Bronchial epithelial cell (primary cell): ENCODE measurements around the gene ODR4. TPM values are rescaled to one million over a fixed set of nuclear protein-coding genes. Genes with fewer than 3 reads are reported as not detected.
"Not testable (repeated sequence)": the region's sequence is repeated elsewhere in the genome, so short reads cannot be mapped to it uniquely, and the experiment has no call there.

Source experiments
- DNase-seq: peaks from one replicate; pipeline ENCODE4 v3.0.0-alpha.2; 2010; ENCODE audit warnings: low read depth
- FAIRE-seq: peaks from 2 replicates; lab custom pipeline; 2011; peaks lifted over from hg19 to GRCh38; lab: Jason Lieb, UNC
- H3K27me3 ChIP-seq: 2 replicates; pipeline ENCODE4 v1.5.1; 2011; ENCODE audit warnings: low read length; ENCODE audit not compliant: control insufficient read depth, insufficient read depth
- H3K36me3 ChIP-seq: 2 replicates; pipeline ENCODE4 v1.5.1; 2011; ENCODE audit warnings: low read length; ENCODE audit not compliant: control insufficient read depth, insufficient read depth
- H3K4me3 ChIP-seq: 2 replicates; pipeline ENCODE4 v1.5.1; 2011; ENCODE audit warnings: mild to moderate bottlenecking, low read depth, low read length, control low read depth
- total RNA-seq: library from RNA; depleted of rRNA; stranded (reverse); fragments of >200 nt; gene quantifications from 2 replicates; pipeline ENCODE4 v1.2.1, GENCODE V29; 2014
- TF ChIP-seq, protein P1 (sequence below): IDR thresholded peaks from 2 replicates; pipeline ENCODE4 v1.5.1; 2011; ENCODE audit warnings: mild to moderate bottlenecking, moderate library complexity, low read length, control low read depth, inconsistent platforms; ENCODE audit not compliant: insufficient read depth, severe bottlenecking

Gene ODR4
- total RNA-seq, 1 donor from 2014 or later, result 21.9 TPM

DNA sequence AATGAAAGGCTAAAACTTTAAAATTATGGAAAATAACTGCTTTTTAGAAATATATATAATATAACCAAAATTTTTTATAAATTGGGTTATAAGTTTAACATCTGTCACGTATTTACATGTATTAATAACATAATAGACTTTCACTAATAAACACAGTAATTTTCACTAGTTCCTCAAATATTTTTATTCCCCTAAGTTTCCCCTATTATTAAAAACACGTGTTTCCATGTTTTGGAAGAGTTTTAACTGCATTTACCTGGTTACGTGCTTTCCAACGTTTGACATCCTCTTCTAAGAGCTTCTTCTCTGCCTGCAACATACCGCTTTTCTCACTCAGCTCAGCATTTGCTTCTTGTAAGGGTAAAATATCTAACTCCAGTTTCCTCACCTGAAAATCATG, 34.9 kb upstream of the ODR4 start:
- TF ChIP-seq, protein P1, sequence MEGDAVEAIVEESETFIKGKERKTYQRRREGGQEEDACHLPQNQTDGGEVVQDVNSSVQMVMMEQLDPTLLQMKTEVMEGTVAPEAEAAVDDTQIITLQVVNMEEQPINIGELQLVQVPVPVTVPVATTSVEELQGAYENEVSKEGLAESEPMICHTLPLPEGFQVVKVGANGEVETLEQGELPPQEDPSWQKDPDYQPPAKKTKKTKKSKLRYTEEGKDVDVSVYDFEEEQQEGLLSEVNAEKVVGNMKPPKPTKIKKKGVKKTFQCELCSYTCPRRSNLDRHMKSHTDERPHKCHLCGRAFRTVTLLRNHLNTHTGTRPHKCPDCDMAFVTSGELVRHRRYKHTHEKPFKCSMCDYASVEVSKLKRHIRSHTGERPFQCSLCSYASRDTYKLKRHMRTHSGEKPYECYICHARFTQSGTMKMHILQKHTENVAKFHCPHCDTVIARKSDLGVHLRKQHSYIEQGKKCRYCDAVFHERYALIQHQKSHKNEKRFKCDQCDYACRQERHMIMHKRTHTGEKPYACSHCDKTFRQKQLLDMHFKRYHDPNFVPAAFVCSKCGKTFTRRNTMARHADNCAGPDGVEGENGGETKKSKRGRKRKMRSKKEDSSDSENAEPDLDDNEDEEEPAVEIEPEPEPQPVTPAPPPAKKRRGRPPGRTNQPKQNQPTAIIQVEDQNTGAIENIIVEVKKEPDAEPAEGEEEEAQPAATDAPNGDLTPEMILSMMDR, result no peak
- Histone ChIP-seq H3K4me3 (no peak overlapping the region), H3K27me3 (no peaks in the 10 kb centered on the region), H3K36me3 (peaks cover 7% of the 10 kb centered on the region)
- FAIRE-seq (no peak), DNase-seq (no peak)

DNA sequence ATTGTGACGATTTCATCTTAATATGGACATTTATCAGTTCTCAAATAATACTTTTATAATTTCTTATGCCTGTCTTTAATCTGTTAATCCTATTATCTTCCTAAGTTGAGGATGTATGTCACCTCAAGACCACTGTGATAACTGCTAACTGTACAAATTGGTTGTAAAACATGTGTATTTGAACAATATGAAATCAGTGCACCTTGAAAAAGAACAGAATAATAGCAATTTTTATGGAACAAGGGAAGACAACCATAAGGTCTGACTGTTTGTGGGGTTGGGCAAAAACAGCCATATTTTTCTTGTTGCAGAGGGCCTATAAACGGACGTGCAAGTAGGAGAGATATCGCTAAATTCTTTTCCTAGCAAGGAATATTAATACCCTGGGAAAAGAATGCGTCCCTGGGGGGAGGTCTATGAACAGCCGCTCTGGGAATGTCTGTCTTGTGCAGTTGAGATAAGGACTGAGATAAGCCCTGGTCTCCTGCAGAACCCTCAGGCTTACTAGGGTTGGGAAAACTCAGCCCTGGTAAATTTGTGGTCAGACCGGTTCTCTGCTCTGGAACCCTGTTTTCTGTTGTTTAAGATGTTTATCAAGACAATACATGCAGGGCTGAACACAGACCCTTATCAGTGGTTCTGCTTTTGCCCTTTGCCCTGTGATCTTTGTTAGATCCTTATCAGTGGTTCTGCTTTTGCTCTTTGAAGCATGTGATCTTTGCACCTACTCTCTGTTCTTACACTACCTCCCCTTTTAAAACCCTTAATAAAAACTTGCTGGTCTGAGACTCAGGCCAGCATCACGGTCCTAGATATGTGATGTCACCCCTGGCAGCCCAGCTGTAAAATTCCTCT, 27.6 kb upstream of the ODR4 start:
- not testable (repeated sequence) for H3K27me3 ChIP-seq, DNase-seq, H3K36me3 ChIP-seq, FAIRE-seq, H3K4me3 ChIP-seq

DNA sequence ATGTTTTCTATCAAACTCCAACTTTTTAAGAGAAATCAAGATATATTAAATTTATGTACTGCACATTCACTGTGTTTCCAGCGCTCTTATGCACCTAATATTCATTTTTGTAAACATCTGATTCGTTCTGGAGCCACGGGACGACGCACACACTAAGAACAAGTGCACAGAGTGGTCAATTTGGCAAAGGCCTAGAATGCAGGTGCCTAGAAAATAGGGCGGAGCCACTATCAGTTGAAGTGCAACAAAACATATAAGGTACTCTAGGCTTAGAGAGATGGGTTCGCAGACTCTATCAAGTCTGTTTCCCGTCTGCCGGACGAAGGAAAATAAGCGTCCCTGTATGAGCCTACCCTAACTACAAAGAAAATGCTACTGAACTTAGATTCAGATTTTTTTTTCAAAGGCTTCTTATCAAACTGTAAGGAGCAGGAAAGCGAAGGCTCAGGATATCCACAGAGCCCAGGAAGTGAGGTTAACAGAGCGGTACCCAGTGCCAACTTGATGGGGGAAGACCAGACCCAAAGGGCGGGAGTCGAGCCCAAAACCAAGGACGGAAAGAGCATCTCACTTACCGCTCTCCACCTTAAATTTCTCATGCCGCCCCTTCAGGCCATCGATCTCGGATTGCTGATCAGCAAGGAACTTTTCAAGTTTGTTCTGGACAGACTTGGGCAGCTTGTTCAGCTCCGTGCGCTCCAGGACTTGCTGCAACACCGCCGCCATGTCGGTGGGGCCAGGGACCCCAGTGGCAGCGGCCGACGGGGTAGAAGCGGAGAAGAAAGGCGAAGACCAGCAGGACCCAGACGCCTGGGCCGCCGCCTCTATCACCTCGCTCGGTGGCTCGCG, 1.1 kb upstream of the ODR4 start:
- DNase-seq (peak; percentile 45), FAIRE-seq (no peak)
- TF ChIP-seq, protein P1, result no peak
- no peaks in the 10 kb centered on the region for H3K27me3 ChIP-seq
- peak overlapping the region; percentile 88 for H3K4me3 ChIP-seq
- H3K36me3 ChIP-seq, result peaks cover under 1% of the 10 kb centered on the region

DNA sequence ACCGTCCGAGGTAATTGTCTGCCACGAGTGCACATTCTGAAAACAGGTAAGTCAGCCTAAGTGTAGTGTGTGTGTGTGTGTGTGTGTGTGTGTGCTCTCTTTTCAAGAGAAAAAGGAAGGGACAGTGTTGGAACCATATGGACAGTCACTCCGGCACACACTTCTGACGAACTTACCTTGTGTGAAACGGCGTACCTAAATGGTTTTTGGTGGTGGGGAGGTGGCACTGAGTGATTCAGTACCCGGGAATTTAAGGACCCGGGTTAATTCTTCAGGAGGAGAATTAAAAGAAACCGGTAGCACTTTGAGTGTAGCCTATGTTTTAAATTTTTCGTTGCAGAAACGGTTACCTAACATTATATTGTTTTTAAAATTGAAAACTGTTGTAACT, 286 bp downstream of the ODR4 start:
- Histone ChIP-seq H3K36me3 (peaks cover 3% of the 10 kb centered on the region), H3K4me3 (peak overlapping the region; percentile 88), H3K27me3 (no peaks in the 10 kb centered on the region)
- TF ChIP-seq, protein P1, result no peak
- no peak for DNase-seq
- no peak for FAIRE-seq

DNA sequence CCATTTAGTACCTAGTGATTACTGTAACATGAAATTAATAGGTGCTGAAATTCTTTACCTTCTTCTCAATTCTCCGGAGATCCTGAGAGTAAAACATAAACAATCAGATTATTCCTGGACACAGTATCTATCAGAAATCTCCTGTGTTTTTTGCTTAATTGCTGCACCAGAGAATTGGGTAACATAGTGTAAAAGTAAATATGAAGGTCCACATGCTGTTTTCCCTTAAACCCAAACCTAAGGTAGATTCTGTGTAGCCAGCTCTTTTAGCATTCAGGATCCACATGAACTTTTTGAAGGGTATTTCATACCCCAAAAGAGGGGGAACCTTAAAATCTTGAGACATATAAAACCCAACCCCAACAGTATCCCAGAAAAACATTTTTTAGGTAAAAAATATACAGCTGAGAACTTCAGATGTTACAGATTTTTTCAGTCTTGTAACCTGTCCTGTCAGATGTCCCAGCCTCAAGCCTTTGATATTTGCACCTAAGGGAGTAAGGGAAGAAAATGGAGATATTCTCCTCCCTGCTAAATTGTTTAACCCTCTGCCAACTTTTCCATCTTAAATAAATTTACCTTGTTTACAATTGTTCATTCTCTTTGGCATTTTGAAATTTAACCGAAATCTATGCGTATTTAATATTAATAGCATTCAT, 11.2 kb downstream of the ODR4 start:
- H3K36me3 ChIP-seq, result peaks cover 4% of the 10 kb centered on the region

More for the DNA sequence above, 11.2 kb downstream of the ODR4 start:
- TF ChIP-seq, protein P1, result no peak
- H3K27me3 ChIP-seq, result no peaks in the 10 kb centered on the region
- no peak overlapping the region for H3K4me3 ChIP-seq
- DNase-seq (no peak), FAIRE-seq (no peak)
